Measurements from ENCODE around the gene SPINDOC. TPM values are rescaled to one million over a fixed set of nuclear protein-coding genes. Genes with fewer than 3 reads are reported as not detected.
"Not testable (repeated sequence)": the region's sequence is repeated elsewhere in the genome, so short reads cannot be mapped to it uniquely, and the experiment has no call there.

The SPINDOC gene
- total and polyA plus RNA-seq, 2 donors = 11.7 to 17.5 TPM

GRCh38 chr11:63805844-63806415, 7.3 kb upstream of the SPINDOC start:
- Histone ChIP-seq H3K4me1 (ENCODE audit: control insufficient read depth in 2 of 2, insufficient read depth in 2 of 2, low read length in 2 of 2) (no peaks in the 10 kb centered on the region), H3K9me3 (ENCODE audit: control insufficient read depth in 2 of 2, insufficient read depth in 1 of 2, low read length in 1 of 2) (no peaks in the 10 kb centered on the region), H3K4me3 (ENCODE audit: low read length in 2 of 2) (no peak overlapping the region), H3K27ac (ENCODE audit: low read depth in 1 of 2, low read length in 1 of 2) (no peak overlapping the region), H3K36me3 (ENCODE audit: control insufficient read depth in 2 of 2, insufficient read depth in 2 of 2, low read length in 1 of 2) (no peaks in the 10 kb centered on the region), H3K27me3 (ENCODE audit: control insufficient read depth in 2 of 2, insufficient read depth in 1 of 2, low read length in 1 of 2) (no peaks in the 10 kb centered on the region)
- DNase-seq (ENCODE audit: low read depth in 6 of 9, low spot score in 9 of 9) = no peak
- 98% methylated on average over 9 of the region's 9 CpGs for WGBS

GRCh38 chr11:63810383-63810782, 2.9 kb upstream of the SPINDOC start:
- peaks cover 9 to 18% of the 10 kb centered on the region in 2 donors for H3K4me1 ChIP-seq (ENCODE audit: control insufficient read depth in 2 of 2, insufficient read depth in 2 of 2, low read length in 2 of 2)
- not testable (repeated sequence) for H3K9me3 ChIP-seq (ENCODE audit: control insufficient read depth in 2 of 2, insufficient read depth in 1 of 2, low read length in 1 of 2); H3K4me3 ChIP-seq (ENCODE audit: low read length in 2 of 2); DNase-seq (ENCODE audit: low read depth in 6 of 9, low spot score in 9 of 9); H3K27ac ChIP-seq (ENCODE audit: low read depth in 1 of 2, low read length in 1 of 2); H3K36me3 ChIP-seq (ENCODE audit: control insufficient read depth in 2 of 2, insufficient read depth in 2 of 2, low read length in 1 of 2); H3K27me3 ChIP-seq (ENCODE audit: control insufficient read depth in 2 of 2, insufficient read depth in 1 of 2, low read length in 1 of 2)
- 96% methylated on average over 11 of the region's 11 CpGs for WGBS

- Histone ChIP-seq H3K36me3 (ENCODE audit: control insufficient read depth in 2 of 2, insufficient read depth in 2 of 2, low read length in 1 of 2) (peaks cover 3 to 11% of the 10 kb centered on the region in 2 donors), H3K4me3 (ENCODE audit: low read length in 2 of 2) (no peak overlapping the region), H3K9me3 (ENCODE audit: control insufficient read depth in 2 of 2, insufficient read depth in 1 of 2, low read length in 1 of 2) (no peaks in the 10 kb centered on the region), H3K4me1 (ENCODE audit: control insufficient read depth in 2 of 2, insufficient read depth in 2 of 2, low read length in 2 of 2) (peaks cover 9 to 18% of the 10 kb centered on the region in 2 donors), H3K27me3 (ENCODE audit: control insufficient read depth in 2 of 2, insufficient read depth in 1 of 2, low read length in 1 of 2) (peaks cover 0 to 9% of the 10 kb centered on the region in 2 donors), H3K27ac (ENCODE audit: low read depth in 1 of 2, low read length in 1 of 2) (no peak overlapping the region)
- no peak for DNase-seq (ENCODE audit: low read depth in 6 of 9, low spot score in 9 of 9)
- WGBS = 96% methylated on average over 3 of the region's 3 CpGs
Measured at GRCh38 chr11:63811522-63811921, 1.7 kb upstream of the SPINDOC start.

- Histone ChIP-seq H3K36me3 (ENCODE audit: control insufficient read depth in 2 of 2, insufficient read depth in 2 of 2, low read length in 1 of 2) (peaks cover 24 to 32% of the 10 kb centered on the region in 2 donors), H3K4me3 (ENCODE audit: low read length in 2 of 2) (peak overlapping the region; percentile 78 to 90), H3K9me3 (ENCODE audit: control insufficient read depth in 2 of 2, insufficient read depth in 1 of 2, low read length in 1 of 2) (no peaks in the 10 kb centered on the region), H3K4me1 (ENCODE audit: control insufficient read depth in 2 of 2, insufficient read depth in 2 of 2, low read length in 2 of 2) (peaks cover 9 to 18% of the 10 kb centered on the region in 2 donors), H3K27ac (ENCODE audit: low read depth in 1 of 2, low read length in 1 of 2) (peak overlapping the region; percentile 15 to 53), H3K27me3 (ENCODE audit: control insufficient read depth in 2 of 2, insufficient read depth in 1 of 2, low read length in 1 of 2) (peaks cover 0 to 9% of the 10 kb centered on the region in 2 donors)
- peak in 3 of 9 donors; percentile 18 to 61 (median 44) for DNase-seq (ENCODE audit: low read depth in 6 of 9, low spot score in 9 of 9)
- WGBS = 1% methylated on average over 74 of the region's 74 CpGs
Measured at GRCh38 chr11:63813563-63814382, 517 bp downstream of the SPINDOC start.

- Histone ChIP-seq H3K27me3 (ENCODE audit: control insufficient read depth in 2 of 2, insufficient read depth in 1 of 2, low read length in 1 of 2) (peaks cover 0 to 9% of the 10 kb centered on the region in 2 donors), H3K27ac (ENCODE audit: low read depth in 1 of 2, low read length in 1 of 2) (no peak overlapping the region), H3K4me1 (ENCODE audit: control insufficient read depth in 2 of 2, insufficient read depth in 2 of 2, low read length in 2 of 2) (peaks cover 9 to 18% of the 10 kb centered on the region in 2 donors), H3K4me3 (ENCODE audit: low read length in 2 of 2) (peak overlapping the region; percentile 78 to 90), H3K9me3 (ENCODE audit: control insufficient read depth in 2 of 2, insufficient read depth in 1 of 2, low read length in 1 of 2) (no peaks in the 10 kb centered on the region), H3K36me3 (ENCODE audit: control insufficient read depth in 2 of 2, insufficient read depth in 2 of 2, low read length in 1 of 2) (peaks cover 29 to 37% of the 10 kb centered on the region in 2 donors)
- DNase-seq (ENCODE audit: low read depth in 6 of 9, low spot score in 9 of 9) = peak in 1 of 9 donors; percentile 36
- 50% methylated on average over 7 of the region's 7 CpGs for WGBS
Measured at GRCh38 chr11:63814383-63814736, 1.1 kb downstream of the SPINDOC start.

- WGBS = 97% methylated on average over 6 of the region's 6 CpGs
- H3K9me3 ChIP-seq (ENCODE audit: control insufficient read depth in 2 of 2, insufficient read depth in 1 of 2, low read length in 1 of 2) = no peaks in the 10 kb centered on the region
- H3K27me3 ChIP-seq (ENCODE audit: control insufficient read depth in 2 of 2, insufficient read depth in 1 of 2, low read length in 1 of 2) = peaks cover 0 to 9% of the 10 kb centered on the region in 2 donors
- H3K27ac ChIP-seq (ENCODE audit: low read depth in 1 of 2, low read length in 1 of 2) = no peak overlapping the region
- DNase-seq (ENCODE audit: low read depth in 6 of 9, low spot score in 9 of 9) = no peak
- no peak overlapping the region for H3K4me3 ChIP-seq (ENCODE audit: low read length in 2 of 2)
- H3K4me1 ChIP-seq (ENCODE audit: control insufficient read depth in 2 of 2, insufficient read depth in 2 of 2, low read length in 2 of 2) = peaks cover 9 to 18% of the 10 kb centered on the region in 2 donors
- H3K36me3 ChIP-seq (ENCODE audit: control insufficient read depth in 2 of 2, insufficient read depth in 2 of 2, low read length in 1 of 2) = peaks cover 41 to 51% of the 10 kb centered on the region in 2 donors
Measured at GRCh38 chr11:63816166-63816565, 2.9 kb downstream of the SPINDOC start.

- Histone ChIP-seq H3K9me3 (ENCODE audit: control insufficient read depth in 2 of 2, insufficient read depth in 1 of 2, low read length in 1 of 2) (no peaks in the 10 kb centered on the region), H3K27me3 (ENCODE audit: control insufficient read depth in 2 of 2, insufficient read depth in 1 of 2, low read length in 1 of 2) (peaks cover 0 to 7% of the 10 kb centered on the region in 2 donors), H3K36me3 (ENCODE audit: control insufficient read depth in 2 of 2, insufficient read depth in 2 of 2, low read length in 1 of 2) (peaks cover 47 to 57% of the 10 kb centered on the region in 2 donors), H3K4me3 (ENCODE audit: low read length in 2 of 2) (no peak overlapping the region), H3K27ac (ENCODE audit: low read depth in 1 of 2, low read length in 1 of 2) (no peak overlapping the region), H3K4me1 (ENCODE audit: control insufficient read depth in 2 of 2, insufficient read depth in 2 of 2, low read length in 2 of 2) (peaks cover 9 to 18% of the 10 kb centered on the region in 2 donors)
- whole genome bisulfite sequencing = 98% methylated on average over 3 of the region's 3 CpGs
- no peak for DNase-seq (ENCODE audit: low read depth in 6 of 9, low spot score in 9 of 9)
Measured at GRCh38 chr11:63816732-63817131, 3.5 kb downstream of the SPINDOC start.

- DNase-seq (ENCODE audit: low read depth in 6 of 9, low spot score in 9 of 9) = no peak
- H3K4me3 ChIP-seq (ENCODE audit: low read length in 2 of 2) = no peak overlapping the region
- peaks cover 9 to 13% of the 10 kb centered on the region in 2 donors for H3K4me1 ChIP-seq (ENCODE audit: control insufficient read depth in 2 of 2, insufficient read depth in 2 of 2, low read length in 2 of 2)
- peaks cover 56 to 68% of the 10 kb centered on the region in 2 donors for H3K36me3 ChIP-seq (ENCODE audit: control insufficient read depth in 2 of 2, insufficient read depth in 2 of 2, low read length in 1 of 2)
- no peaks in the 10 kb centered on the region for H3K9me3 ChIP-seq (ENCODE audit: control insufficient read depth in 2 of 2, insufficient read depth in 1 of 2, low read length in 1 of 2)
- H3K27me3 ChIP-seq (ENCODE audit: control insufficient read depth in 2 of 2, insufficient read depth in 1 of 2, low read length in 1 of 2) = peaks cover 0 to 1% of the 10 kb centered on the region in 2 donors
- WGBS = 96% methylated on average over 27 of the region's 27 CpGs
- no peak overlapping the region for H3K27ac ChIP-seq (ENCODE audit: low read depth in 1 of 2, low read length in 1 of 2)
Measured at GRCh38 chr11:63817758-63818498, 4.7 kb downstream of the SPINDOC start.

- H3K36me3 ChIP-seq (ENCODE audit: control insufficient read depth in 2 of 2, insufficient read depth in 2 of 2, low read length in 1 of 2) = peaks cover 59 to 74% of the 10 kb centered on the region in 2 donors
- DNase-seq (ENCODE audit: low read depth in 6 of 9, low spot score in 9 of 9) = no peak
- over 99% methylated on average over 19 of the region's 19 CpGs for WGBS
Measured at GRCh38 chr11:63818609-63819008, 5.4 kb downstream of the SPINDOC start.

More at GRCh38 chr11:63818609-63819008, 5.4 kb downstream of the SPINDOC start:
- Histone ChIP-seq H3K4me1 (ENCODE audit: control insufficient read depth in 2 of 2, insufficient read depth in 2 of 2, low read length in 2 of 2) (peaks cover 9 to 11% of the 10 kb centered on the region in 2 donors), H3K27ac (ENCODE audit: low read depth in 1 of 2, low read length in 1 of 2) (no peak overlapping the region), H3K9me3 (ENCODE audit: control insufficient read depth in 2 of 2, insufficient read depth in 1 of 2, low read length in 1 of 2) (no peaks in the 10 kb centered on the region), H3K4me3 (ENCODE audit: low read length in 2 of 2) (no peak overlapping the region), H3K27me3 (ENCODE audit: control insufficient read depth in 2 of 2, insufficient read depth in 1 of 2, low read length in 1 of 2) (no peaks in the 10 kb centered on the region)
